NT2/D1 (cell line): ENCODE results near the gene C9orf153.
"Not testable (repeated sequence)": the region's sequence is repeated elsewhere in the genome, so short reads cannot be mapped to it uniquely, and the experiment has no call there.

Source experiments
- DNase-seq: peaks from one replicate; pipeline ENCODE4 v3.0.0-alpha.2; 2011; ENCODE audit warnings: low read depth, low spot score
- H3K27me3 ChIP-seq: 2 replicates; pipeline ENCODE4 v1.6.0; 2011; ENCODE audit warnings: mild to moderate bottlenecking; ENCODE audit not compliant: insufficient read length, insufficient read depth
- H3K36me3 ChIP-seq: 2 replicates; pipeline ENCODE4 v1.6.1; 2011; ENCODE audit warnings: mild to moderate bottlenecking, low read length, mixed read lengths; ENCODE audit not compliant: insufficient read depth, insufficient read length
- H3K4me1 ChIP-seq: 2 replicates; pipeline ENCODE4 v1.5.1; 2011; ENCODE audit not compliant: insufficient read depth, insufficient read length
- H3K4me3 ChIP-seq: 2 replicates; pipeline ENCODE4 v1.5.1; 2011; ENCODE audit warnings: low read depth; ENCODE audit not compliant: insufficient read length
- H3K9ac ChIP-seq: 2 replicates; pipeline ENCODE4 v1.6.0; 2011; ENCODE audit warnings: low read depth; ENCODE audit not compliant: insufficient read length
- H3K9me3 ChIP-seq: 2 replicates; pipeline ENCODE4 v1.5.1; 2011; ENCODE audit warnings: mild to moderate bottlenecking, low read length; ENCODE audit not compliant: insufficient read depth
- SUZ12 ChIP-seq: IDR thresholded peaks from 2 replicates; pipeline ENCODE4 v1.6.1; 2011; ENCODE audit not compliant: insufficient read length, insufficient read depth; ENCODE audit errors: extremely low read depth
- YY1 ChIP-seq: IDR thresholded peaks from 2 replicates; pipeline ENCODE4 v1.6.1; 2011; ENCODE audit not compliant: insufficient read length, insufficient read depth
- ZNF274 ChIP-seq: IDR thresholded peaks from 2 replicates; pipeline ENCODE4 v1.6.1; 2011; ENCODE audit warnings: mild to moderate bottlenecking, low read depth, low read length

The C9orf153 gene

DNA sequence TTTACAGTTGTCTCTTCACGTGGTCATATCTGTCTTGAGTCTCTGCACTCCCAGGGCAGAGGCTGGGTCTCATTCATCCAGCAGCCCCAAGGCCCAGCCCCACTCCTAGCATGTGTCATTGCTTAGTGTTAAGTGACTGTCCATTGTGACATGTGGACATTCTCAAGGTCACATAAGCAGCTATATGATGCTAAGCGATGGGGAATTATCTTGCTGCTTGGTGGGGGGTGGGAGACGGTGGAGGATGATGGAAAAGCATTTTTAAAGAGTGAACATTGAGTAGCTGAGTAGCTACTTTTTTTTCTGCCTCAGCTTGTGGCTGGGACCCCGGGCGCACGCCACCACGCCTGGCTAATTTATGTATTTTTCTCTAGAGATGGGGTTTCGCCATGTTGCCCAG lies at the start of gene C9orf153:
Gene C9orf153 (minus strand): TSS at position 101 of the 400 bp plus-strand sequence. CDS start 30,054 bp downstream, outside the sequence.
- no peaks in the 10 kb centered on the region for H3K4me1 ChIP-seq
- no peaks in the 10 kb centered on the region for H3K9me3 ChIP-seq
- no peak for TF ChIP-seq ZNF274
- no peak for TF ChIP-seq YY1
- TF ChIP-seq SUZ12 = no peak
- H3K9ac ChIP-seq = no peak within 1 kb of the TSS
- peaks cover 34% of the 10 kb centered on the region for H3K36me3 ChIP-seq
- H3K27me3 ChIP-seq = no peaks in the 10 kb centered on the region
- DNase-seq = no peak
- no peak within 1 kb of the TSS for H3K4me3 ChIP-seq

DNA sequence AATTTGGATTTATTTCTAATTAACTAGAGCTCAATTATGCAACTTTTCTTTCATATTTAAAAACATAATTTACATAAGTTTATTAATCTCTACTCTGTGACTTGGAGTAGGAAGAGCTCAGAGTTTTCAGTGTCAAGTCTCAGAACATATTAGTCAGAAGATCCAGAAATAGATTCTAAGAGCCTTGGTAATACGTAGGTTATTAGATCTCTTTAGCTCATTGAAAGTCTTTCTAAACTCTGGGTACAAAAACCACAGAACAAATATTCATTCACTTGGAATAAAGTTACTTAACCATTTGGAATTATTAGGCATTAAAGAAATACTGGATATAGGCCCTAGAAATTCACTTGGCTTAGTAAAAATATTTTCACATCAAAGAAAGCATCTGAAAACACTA lies 49.2 kb upstream of the C9orf153 start:
- Histone ChIP-seq H3K36me3 (peaks cover 67% of the 10 kb centered on the region), H3K27me3 (no peaks in the 10 kb centered on the region), H3K4me1 (no peaks in the 10 kb centered on the region), H3K4me3 (no peak overlapping the region), H3K9ac (no peak overlapping the region), H3K9me3 (peaks cover 8% of the 10 kb centered on the region; the same call in 1 of the 2 replicates)
- DNase-seq = no peak
- TF ChIP-seq ZNF274 (no peak), YY1 (no peak)

DNA sequence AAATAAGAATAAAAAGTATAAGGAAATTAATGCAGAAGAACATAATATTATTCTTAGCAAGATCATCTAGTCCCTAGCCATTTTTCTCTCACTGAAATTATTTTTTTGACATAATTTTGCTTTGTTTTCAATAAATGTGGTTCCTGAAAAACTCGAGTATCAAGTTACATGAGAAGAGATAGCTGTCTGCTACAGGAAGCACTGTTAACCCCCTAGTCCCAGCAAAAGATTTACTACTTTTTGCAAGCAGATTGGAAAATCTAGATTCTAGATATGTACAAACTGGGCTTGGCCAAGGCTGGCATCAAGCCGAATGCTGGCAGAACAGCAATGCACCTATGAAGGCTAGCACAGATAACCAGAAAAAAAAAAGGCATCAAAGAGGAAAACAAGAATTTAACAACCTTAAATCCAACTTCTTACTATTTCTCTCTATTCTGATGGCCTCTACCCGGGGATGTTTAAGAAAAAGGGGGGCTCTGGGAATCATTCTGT lies 44.8 kb upstream of the C9orf153 start:
- Histone ChIP-seq H3K27me3 (no peaks in the 10 kb centered on the region), H3K9ac (no peak overlapping the region), H3K36me3 (peaks cover 66% of the 10 kb centered on the region), H3K4me1 (no peaks in the 10 kb centered on the region), H3K9me3 (no peaks in the 10 kb centered on the region), H3K4me3 (no peak overlapping the region)
- DNase-seq = no peak
- TF ChIP-seq ZNF274 (no peak), YY1 (no peak), SUZ12 (no peak)

DNA sequence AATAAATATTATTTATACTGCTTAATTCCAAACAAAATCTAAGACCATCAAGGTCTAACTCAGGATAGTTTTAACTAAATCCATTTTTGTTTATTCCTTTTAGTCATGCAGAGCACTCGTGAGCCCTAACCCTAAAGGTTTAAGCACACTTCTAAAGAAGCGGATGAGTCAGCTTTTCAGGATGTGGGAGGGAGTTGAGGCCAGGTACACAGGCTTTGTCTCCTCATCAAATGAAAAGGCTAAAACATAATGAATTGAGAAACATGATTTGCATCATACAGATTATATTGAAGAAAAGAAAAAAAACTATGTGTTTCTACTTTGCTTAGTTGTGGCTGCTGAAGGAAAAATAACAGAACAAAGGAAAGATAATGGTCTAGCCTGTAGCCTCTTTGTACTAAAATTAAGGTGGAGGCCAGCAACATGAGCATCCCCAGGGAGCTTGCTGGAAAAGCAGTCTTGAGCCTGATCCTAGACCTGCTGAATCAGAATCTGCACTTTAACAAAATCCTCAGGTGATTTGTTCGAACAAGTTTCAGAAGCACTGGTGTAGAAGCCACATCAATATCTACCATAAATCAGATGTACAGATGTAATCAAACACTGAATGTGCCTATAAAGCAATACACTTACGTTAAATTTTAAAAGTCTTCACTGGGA lies 44.0 kb upstream of the C9orf153 start:
- Histone ChIP-seq H3K4me1 (no peaks in the 10 kb centered on the region), H3K4me3 (no peak overlapping the region), H3K27me3 (no peaks in the 10 kb centered on the region), H3K9me3 (no peaks in the 10 kb centered on the region), H3K36me3 (peaks cover 67% of the 10 kb centered on the region), H3K9ac (no peak overlapping the region)
- peak; percentile 46 for DNase-seq
- TF ChIP-seq SUZ12 = no peak
- TF ChIP-seq ZNF274 = no peak

GRCh38 chr9:86301686-86302085 lies 42.2 kb upstream of the C9orf153 start:
- Histone ChIP-seq H3K9ac (no peak overlapping the region), H3K4me1 (no peaks in the 10 kb centered on the region), H3K4me3 (no peak overlapping the region), H3K27me3 (no peaks in the 10 kb centered on the region), H3K36me3 (peaks cover 60% of the 10 kb centered on the region), H3K9me3 (no peaks in the 10 kb centered on the region)
- no peak for TF ChIP-seq YY1
- TF ChIP-seq SUZ12 = no peak
- TF ChIP-seq ZNF274 = no peak
- DNase-seq = no peak

DNA sequence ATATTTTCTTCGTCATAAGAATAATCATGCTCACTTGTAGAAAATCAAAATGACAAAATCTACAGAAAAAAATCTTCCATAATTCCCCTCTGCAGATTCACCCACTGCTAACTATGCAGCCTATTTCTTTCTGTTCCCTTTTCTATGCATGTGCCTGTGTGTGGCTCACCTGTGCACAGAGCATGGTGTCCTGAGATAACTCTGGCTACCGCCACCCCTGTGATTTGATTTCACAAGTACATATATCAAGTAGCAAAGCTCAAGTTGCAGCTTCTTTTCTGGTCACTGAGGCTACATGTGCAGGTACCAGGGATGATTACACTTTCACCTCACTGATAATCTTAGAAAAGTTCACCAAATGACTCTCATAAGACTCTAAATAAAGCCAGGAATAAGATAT lies 41.2 kb upstream of the C9orf153 start:
- Histone ChIP-seq H3K9me3 (no peaks in the 10 kb centered on the region), H3K36me3 (peaks cover 61% of the 10 kb centered on the region), H3K27me3 (no peaks in the 10 kb centered on the region), H3K9ac (no peak overlapping the region), H3K4me1 (no peaks in the 10 kb centered on the region), H3K4me3 (no peak overlapping the region)
- DNase-seq = no peak
- no peak for TF ChIP-seq YY1
- TF ChIP-seq ZNF274 = no peak
- TF ChIP-seq SUZ12 = no peak

- TF ChIP-seq YY1 (no peak), ZNF274 (no peak), SUZ12 (no peak)
- Histone ChIP-seq H3K4me1 (no peaks in the 10 kb centered on the region), H3K27me3 (no peaks in the 10 kb centered on the region), H3K4me3 (no peak overlapping the region), H3K9ac (no peak overlapping the region), H3K9me3 (no peaks in the 10 kb centered on the region), H3K36me3 (peaks cover 51% of the 10 kb centered on the region)
- DNase-seq = no peak
Measured at GRCh38 chr9:86298873-86299272, 39.4 kb upstream of the C9orf153 start.

DNA sequence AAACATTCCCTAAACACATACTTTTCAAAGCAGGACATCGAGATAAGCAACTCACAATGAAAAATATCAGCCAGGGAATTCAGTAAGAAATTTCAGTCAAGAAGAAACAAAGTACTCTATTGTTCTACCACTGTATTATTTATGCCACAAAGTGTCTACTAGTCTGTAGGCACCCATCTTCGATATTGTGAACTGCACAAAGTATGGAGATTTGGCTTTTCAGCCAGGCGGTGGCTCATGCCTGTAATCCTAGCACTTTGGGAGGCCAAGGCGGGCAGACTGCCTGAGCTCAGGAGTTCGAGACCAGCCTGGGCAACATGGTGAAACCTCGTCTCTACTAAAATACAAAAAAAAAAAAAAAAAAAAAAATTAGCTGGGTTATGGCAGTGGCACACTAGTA lies 30.9 kb upstream of the C9orf153 start:
- DNase-seq, H3K9ac ChIP-seq, H3K36me3 ChIP-seq, H3K4me1 ChIP-seq, H3K27me3 ChIP-seq, H3K4me3 ChIP-seq, H3K9me3 ChIP-seq: not testable (repeated sequence)
